Dedifferentiated amniotic fluid mesenchymal stem cell (primary cell): Measurements from ENCODE around the gene GHITM.
"Not testable (repeated sequence)": the region's sequence is repeated elsewhere in the genome, so short reads cannot be mapped to it uniquely, and the experiment has no call there.

Experiments used
- DNase-seq: peaks from one replicate; pipeline ENCODE4 v3.0.0-alpha.2; 2016; ENCODE audit errors: extremely low spot score

Gene GHITM

DNA sequence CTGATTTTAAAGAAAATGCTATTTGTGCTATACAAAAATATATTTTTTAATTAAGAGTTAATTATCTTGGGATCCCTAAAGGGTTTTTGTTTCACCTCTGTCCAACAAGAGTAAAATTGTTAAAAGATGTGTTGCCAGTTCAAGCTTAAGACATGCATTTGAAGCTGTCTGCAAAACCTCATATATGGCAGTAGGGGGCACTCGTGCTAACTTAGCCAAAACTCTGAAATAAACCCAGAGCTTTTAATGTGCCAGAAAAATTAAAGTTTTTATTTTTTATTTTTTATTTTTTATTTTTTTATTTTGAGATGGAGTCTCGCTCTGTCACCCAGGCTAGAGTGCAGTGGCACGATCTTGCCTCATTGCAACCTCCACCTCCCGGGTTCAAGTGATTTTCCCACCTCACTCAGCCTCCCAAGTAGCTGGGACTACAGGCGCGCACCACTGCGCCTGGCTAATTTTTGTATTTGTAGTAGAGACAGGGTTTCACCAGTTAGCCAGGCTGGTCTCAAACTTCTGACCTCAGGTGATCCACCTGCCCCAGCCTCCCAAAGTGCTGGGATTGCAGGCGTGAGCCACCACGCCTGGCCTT is 8.8 kb downstream of the GHITM start:
- DNase-seq: peak; percentile 35

DNA sequence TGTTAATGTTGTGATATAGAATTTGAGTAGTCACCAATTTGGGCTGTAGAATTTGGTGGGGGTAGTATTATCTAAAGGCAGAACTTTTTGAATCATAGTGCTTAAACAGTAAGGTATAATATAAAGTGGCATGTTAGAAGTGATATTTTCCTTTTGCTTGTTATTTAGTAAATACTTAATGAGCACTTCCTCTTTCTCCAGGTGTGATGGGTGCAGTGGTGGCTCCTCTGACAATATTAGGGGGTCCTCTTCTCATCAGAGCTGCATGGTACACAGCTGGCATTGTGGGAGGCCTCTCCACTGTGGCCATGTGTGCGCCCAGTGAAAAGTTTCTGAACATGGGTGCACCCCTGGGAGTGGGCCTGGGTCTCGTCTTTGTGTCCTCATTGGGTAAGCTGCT is 10.5 kb downstream of the GHITM start:
- DNase-seq: no peak

- no peak for DNase-seq
These were observed 13.5 kb downstream of the GHITM start for GRCh38 chr10:84152769-84153168.

GRCh38 chr10:84155521-84155920 is 16.2 kb downstream of the GHITM start:
- DNase-seq: no peak

GRCh38 chr10:84156009-84156408 is 16.7 kb downstream of the GHITM start:
- DNase-seq: no peak

- no peak for DNase-seq
These were observed 17.5 kb downstream of the GHITM start for GRCh38 chr10:84156768-84157167.

DNA sequence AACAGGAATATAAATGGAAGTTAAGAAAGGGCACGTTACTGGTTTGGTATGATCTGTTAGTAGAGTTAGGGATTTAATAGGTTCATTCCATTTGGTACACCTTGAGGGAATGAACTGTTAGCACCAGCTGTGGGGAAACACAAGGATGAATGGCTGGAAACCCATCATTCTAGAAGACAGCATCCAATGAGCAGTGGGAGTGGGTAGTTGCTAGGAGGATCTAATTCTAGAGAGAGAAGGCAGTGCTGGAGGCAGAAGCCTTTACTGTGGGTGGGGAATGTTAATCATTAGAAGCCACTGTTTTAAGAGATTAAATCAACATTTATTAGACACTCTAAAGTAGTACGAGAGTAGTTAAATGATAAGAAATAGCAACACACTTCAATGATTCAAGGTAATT is 18.8 kb downstream of the GHITM start:
- DNase-seq: no peak

DNA sequence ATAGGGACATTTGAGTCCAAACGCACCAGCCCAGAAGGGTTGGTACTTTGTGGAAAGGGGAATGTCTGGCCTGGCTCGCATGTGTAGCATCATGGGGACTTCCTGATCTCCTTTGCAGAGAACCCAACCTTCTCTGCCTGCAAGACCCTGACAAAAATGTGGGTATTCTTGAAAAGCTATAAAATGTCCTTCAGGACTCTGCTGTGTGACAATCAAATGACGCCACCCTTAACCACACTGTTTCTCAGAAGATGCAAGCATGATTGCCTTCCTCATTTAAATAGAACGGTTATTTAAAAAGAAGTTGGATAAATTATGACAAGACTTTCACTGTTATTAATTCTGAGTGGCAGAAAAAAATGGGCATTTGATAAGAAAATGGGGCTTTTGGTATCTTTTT is 19.2 kb downstream of the GHITM start:
- no peak for DNase-seq

DNA sequence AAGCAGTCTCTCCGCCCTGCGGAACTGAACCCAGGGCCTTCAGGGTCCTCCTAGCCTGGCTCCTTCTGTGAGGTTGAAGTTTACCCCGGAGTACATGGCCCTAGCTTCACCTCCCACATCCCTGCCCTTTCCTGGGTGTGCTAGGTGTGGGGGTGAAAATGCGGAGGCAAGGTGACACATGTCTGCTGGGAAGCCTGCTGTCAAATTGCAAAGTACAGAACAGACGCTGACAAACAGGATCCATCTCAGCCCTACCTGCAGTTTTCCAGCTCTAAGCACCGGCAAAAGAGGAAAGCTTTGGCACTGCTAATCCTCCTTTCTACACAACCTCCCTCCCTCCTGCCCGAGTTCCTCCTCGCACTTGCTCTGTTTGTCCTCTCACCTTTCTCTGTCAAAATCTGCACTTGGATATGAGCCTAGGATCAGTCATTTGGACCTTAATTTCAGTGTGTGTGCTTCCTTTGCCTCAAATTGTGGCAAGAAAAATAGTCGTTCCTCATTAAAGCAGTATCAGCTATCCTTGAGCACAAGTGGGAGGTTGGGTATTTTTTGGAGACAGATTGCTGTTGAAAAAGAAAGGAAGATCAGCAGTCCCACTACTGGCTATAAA is 19.9 kb downstream of the GHITM start:
- no peak for DNase-seq

DNA sequence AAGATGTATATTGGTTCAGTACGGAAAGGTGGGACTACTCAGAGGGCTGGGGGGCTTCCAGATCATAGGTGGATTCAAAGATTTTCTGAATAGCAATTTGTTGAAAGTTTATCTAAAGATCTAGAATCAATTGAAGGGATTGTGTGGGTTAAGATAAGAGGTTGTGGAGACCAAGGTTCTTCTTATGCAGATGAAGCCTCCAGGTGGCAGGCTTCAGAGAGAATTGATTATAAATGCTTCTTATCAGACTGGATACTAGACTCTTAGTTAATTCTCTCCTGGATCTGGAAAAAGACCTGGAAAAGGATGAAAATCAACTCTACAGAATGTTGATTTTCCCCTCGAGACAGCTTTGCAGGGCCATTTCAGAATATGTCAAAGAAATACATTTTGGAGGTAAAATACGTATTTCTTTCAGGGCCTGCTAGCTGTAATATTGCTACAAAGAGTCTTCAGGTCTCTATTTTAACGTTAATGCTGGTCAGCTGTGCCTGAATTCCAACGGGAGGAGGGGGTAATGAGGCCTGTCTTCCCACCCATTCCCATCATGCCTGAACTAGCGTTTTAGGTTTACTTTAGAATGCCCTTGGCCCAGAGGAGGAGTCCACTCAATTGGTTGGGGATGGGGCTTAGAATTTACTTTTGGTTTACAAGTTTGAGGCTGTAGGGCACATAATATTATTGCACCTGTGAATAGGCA is 21.5 kb downstream of the GHITM start:
- no peak for DNase-seq

DNA sequence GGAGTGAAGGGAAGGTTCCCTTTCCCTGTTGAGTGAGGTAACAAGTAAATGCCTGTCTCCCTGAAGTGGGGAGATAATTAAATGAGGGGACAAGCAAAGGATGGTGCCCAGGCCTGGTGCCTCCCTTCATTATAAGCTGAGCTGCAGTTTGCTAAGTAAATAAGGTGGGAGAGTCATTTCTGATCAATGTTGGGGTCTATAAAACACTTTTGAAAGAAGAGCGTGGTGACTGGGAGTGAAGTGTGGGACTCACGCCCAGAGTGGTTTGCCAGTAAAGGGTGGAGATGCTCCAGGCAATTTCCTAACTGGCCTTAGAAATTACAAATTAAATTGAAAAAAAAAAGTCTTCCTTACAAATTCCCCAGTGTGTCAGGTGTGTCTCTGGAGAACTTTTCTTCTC is 24.7 kb downstream of the GHITM start:
- no peak for DNase-seq

- no peak for DNase-seq
These were observed 25.1 kb downstream of the GHITM start for GRCh38 chr10:84164442-84164841.

- DNase-seq: no peak
These were observed 27.4 kb downstream of the GHITM start for GRCh38 chr10:84166620-84167288.

DNA sequence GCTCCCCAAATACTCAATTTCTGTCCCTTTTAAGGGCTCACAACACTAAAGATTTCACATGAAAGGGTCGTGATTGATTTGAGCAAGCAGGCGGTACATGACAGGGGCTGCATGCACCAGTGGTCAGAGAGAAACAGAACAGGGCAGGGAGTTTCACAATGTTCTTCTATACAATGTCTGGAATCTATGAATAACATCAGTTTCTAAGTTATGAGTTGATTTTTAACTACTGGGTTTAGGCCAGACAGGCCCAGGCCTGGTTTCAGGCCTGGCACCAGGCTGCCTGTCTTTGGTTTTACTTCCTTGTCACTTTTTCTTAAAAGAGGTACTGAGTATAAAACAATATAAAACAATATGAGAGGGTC is 28.0 kb downstream of the GHITM start:
- DNase-seq: not testable (repeated sequence)

GRCh38 chr10:84168382-84168781 is 29.1 kb downstream of the GHITM start:
- DNase-seq: not testable (repeated sequence)

DNA sequence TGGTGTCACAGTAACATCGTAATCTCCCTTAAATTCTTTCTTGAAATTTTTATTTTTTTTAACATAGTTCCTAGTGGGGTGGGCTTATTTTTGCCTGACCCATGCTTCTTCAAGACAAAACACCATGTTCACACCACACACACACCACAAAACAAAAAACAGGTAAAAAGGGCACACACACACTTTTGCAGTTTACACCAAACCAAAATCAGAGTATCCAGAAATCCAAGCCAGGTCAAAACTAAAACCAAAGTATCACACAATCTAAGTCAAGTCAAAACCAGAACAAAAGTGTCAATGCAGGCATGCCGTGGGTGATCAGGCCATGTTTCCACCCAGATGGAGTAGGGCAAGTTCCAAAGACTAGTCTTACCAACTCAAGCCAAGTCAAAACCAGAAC is 31.9 kb downstream of the GHITM start:
- DNase-seq: not testable (repeated sequence)

GRCh38 chr10:84171700-84172466 is 32.6 kb downstream of the GHITM start:
- not testable (repeated sequence) for DNase-seq

DNA sequence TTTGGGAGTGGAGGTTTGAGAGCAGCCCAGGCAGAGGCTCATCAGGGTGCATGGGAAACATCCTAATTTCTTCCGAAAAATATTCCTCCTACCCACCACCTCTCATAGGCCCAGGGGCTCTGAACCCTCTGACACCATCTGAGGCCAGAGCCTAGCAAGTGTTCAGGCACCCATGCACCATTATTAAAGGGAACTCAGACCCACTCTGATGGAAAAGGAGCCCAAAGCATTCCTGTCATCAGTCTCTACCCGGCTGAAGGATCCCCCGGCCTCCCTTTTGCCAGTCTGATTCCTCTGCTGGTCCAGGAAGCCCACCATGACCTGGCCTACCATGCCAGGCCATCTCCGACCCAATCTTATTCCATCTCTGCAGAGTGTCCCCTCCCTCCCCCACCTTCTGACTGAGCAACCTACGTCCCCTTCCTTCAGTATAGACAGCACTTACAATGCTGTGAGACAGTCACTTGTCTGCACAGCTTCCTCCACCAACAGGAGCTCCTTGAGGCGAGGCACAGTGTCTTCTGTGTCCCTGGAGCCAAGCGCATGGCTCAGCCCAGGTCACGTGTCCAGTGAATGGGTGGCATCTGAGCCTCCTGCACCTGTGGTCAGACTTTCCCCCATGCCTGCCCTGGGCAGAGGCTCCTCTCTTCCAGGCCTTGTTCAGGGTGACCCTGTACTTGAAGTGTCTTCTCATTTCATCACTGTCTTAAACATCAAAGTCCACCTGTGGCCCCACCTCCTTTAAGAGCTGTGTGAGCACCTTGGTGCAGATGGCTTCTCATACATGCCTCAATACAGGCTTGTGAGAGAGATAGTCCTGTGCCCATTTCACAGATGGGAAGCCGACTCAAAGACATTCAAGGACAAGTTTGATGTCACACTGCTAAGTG is 33.4 kb downstream of the GHITM start:
- no peak for DNase-seq

- no peak for DNase-seq
These were observed 34.2 kb downstream of the GHITM start, which contains the start of gene GPR15LG for GRCh38 chr10:84173501-84173929. GPR15LG (plus strand) TSS chr10:84173801; CDS start chr10:84173852, 51 bp downstream.

DNA sequence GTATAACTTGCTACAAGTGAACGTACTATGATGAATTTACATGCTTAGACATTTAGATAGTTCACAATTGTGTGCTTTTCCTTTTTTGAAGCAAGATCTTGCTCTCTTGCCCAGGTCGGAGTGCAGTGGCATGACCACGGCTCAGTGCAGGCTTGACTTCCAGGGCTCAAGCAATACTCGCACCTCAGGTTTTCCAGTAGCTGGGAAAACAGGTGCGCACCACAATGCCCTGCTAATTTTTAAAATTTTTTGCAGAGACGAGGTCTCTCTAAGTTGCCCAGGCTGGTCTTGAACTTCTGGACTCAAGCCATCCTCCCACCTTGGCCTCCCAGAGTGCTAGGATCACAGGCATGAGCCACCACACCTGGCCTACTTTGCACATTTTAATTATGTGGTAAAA is 36.1 kb downstream of the GHITM start:
- DNase-seq: no peak

GRCh38 chr10:84176351-84176750 is 37.0 kb downstream of the GHITM start:
- DNase-seq: no peak
